ENCODE results near the gene RTTN.
"Not testable (repeated sequence)": the region's sequence is repeated elsewhere in the genome, so short reads cannot be mapped to it uniquely, and the experiment has no call there.

RTTN gene

GRCh38 chr18:70205421-70206397 is at the start of gene RTTN:
RTTN (minus strand) TSS chr18:70205687; CDS start chr18:70205658, 29 bp downstream.
- DNase-seq (ENCODE audit: low read depth in 2 of 2): peak; percentile 88 to 92

- no peak for DNase-seq (ENCODE audit: low read depth in 2 of 2)
These were observed 45.3 kb upstream of the RTTN start for GRCh38 chr18:70250781-70251180.

- not testable (repeated sequence) for DNase-seq (ENCODE audit: low read depth in 2 of 2)
These were observed 44.4 kb upstream of the RTTN start for GRCh38 chr18:70249861-70250260.

- no peak for DNase-seq (ENCODE audit: low read depth in 2 of 2)
These were observed 43.6 kb upstream of the RTTN start for GRCh38 chr18:70249118-70249517.

GRCh38 chr18:70246061-70246466 is 40.6 kb upstream of the RTTN start:
- no peak for DNase-seq (ENCODE audit: low read depth in 2 of 2)

- no peak for DNase-seq (ENCODE audit: low read depth in 2 of 2)
These were observed 37.8 kb upstream of the RTTN start for GRCh38 chr18:70243131-70243929.

GRCh38 chr18:70236921-70237320 is 31.4 kb upstream of the RTTN start:
- not testable (repeated sequence) for DNase-seq (ENCODE audit: low read depth in 2 of 2)

- no peak for DNase-seq (ENCODE audit: low read depth in 2 of 2)
These were observed 30.0 kb upstream of the RTTN start for GRCh38 chr18:70235478-70235877.

GRCh38 chr18:70234667-70235459 is 29.4 kb upstream of the RTTN start:
- DNase-seq (ENCODE audit: low read depth in 2 of 2): peak in 1 of 2 experiments; percentile 1

GRCh38 chr18:70233974-70234373 is 28.5 kb upstream of the RTTN start:
- DNase-seq (ENCODE audit: low read depth in 2 of 2): no peak

- DNase-seq (ENCODE audit: low read depth in 2 of 2): no peak
These were observed 26.8 kb upstream of the RTTN start for GRCh38 chr18:70232261-70232660.

- no peak for DNase-seq (ENCODE audit: low read depth in 2 of 2)
These were observed 24.2 kb upstream of the RTTN start for GRCh38 chr18:70229639-70230038.

GRCh38 chr18:70228536-70228935 is 23.0 kb upstream of the RTTN start:
- DNase-seq (ENCODE audit: low read depth in 2 of 2): no peak

- DNase-seq (ENCODE audit: low read depth in 2 of 2): no peak
These were observed 22.0 kb upstream of the RTTN start for GRCh38 chr18:70227438-70227837.

GRCh38 chr18:70221915-70222278 is 16.4 kb upstream of the RTTN start:
- no peak for DNase-seq (ENCODE audit: low read depth in 2 of 2)

- no peak for DNase-seq (ENCODE audit: low read depth in 2 of 2)
These were observed 15.8 kb upstream of the RTTN start for GRCh38 chr18:70221156-70221914.

- no peak for DNase-seq (ENCODE audit: low read depth in 2 of 2)
These were observed 15.1 kb upstream of the RTTN start for GRCh38 chr18:70220628-70221027.

- DNase-seq (ENCODE audit: low read depth in 2 of 2): no peak
These were observed 14.2 kb upstream of the RTTN start for GRCh38 chr18:70219688-70220087.

- no peak for DNase-seq (ENCODE audit: low read depth in 2 of 2)
These were observed 11.3 kb upstream of the RTTN start for GRCh38 chr18:70216788-70217187.

GRCh38 chr18:70207181-70207580 is 1.7 kb upstream of the RTTN start:
- DNase-seq (ENCODE audit: low read depth in 2 of 2): no peak

GRCh38 chr18:70200286-70200685 is 5.2 kb downstream of the RTTN start:
- no peak for DNase-seq (ENCODE audit: low read depth in 2 of 2)
